SK-N-SH treated with all-trans-retinoic acid at 6 μM for 48 hours (cell line): ENCODE results near the gene EMC9.

Source experiments
- BACH2 ChIP-seq: fragments of 250-450 bp; sonication (Bioruptor Pico); IDR thresholded peaks from 2 replicates; pipeline ENCODE4 v1.9.0; 2021; ENCODE audit warnings: mild to moderate bottlenecking, borderline replicate concordance
- GLIS3 ChIP-seq: fragments of 250-450 bp; sonication (Bioruptor Pico); IDR thresholded peaks from 2 replicates; pipeline ENCODE4 v1.5.0; 2020; ENCODE audit warnings: mild to moderate bottlenecking, moderate library complexity
- ISL1 ChIP-seq: fragments of 250-450 bp; sonication (Bioruptor Pico); IDR thresholded peaks from 2 replicates; pipeline ENCODE4 v2.1.2; 2022; ENCODE audit warnings: mild to moderate bottlenecking, moderate library complexity
- SNAI2 ChIP-seq: fragments of 250-450 bp; sonication (Bioruptor Pico); IDR thresholded peaks from 2 replicates; pipeline ENCODE4 v1.5.0; 2020; ENCODE audit warnings: mild to moderate bottlenecking, moderate library complexity
- TCF4 ChIP-seq: fragments of 250-450 bp; sonication (Bioruptor Pico); IDR thresholded peaks from 2 replicates; pipeline ENCODE4 v1.8.0; 2021; ENCODE audit warnings: mild to moderate bottlenecking, moderate library complexity, borderline replicate concordance
- TSHZ2 ChIP-seq: fragments of 250-450 bp; sonication (Bioruptor Pico); IDR thresholded peaks from 2 replicates; pipeline ENCODE4 v1.5.0; 2020; ENCODE audit warnings: mild to moderate bottlenecking, moderate library complexity
- ZFP3 ChIP-seq: fragments of 250-450 bp; sonication (Bioruptor Pico); IDR thresholded peaks from 2 replicates; pipeline ENCODE4 v1.5.0; 2020; ENCODE audit warnings: mild to moderate bottlenecking, moderate library complexity
- ZNF565 ChIP-seq: fragments of 450-650 bp; formaldehyde crosslinking; conservative IDR thresholded peaks from 2 replicates; pipeline ENCODE4 v1.5.0; 2020; ENCODE audit warnings: low read depth, mild to moderate bottlenecking, moderate library complexity
- ZNF70 ChIP-seq: fragments of 450-650 bp; formaldehyde crosslinking; IDR thresholded peaks from 2 replicates; pipeline ENCODE4 v1.5.0; 2020; ENCODE audit warnings: mild to moderate bottlenecking, moderate library complexity
- ZNF8 ChIP-seq: fragments of 450-650 bp; formaldehyde crosslinking; IDR thresholded peaks from 2 replicates; pipeline ENCODE4 v1.5.0; 2020; ENCODE audit warnings: mild to moderate bottlenecking, moderate library complexity
- TF ChIP-seq, protein P1 (sequence below): fragments of 250-450 bp; sonication (Bioruptor Pico); IDR thresholded peaks from 2 replicates; pipeline ENCODE4 v1.5.1; 2020; ENCODE audit warnings: low read depth, mild to moderate bottlenecking, moderate library complexity
- TF ChIP-seq, protein P2 (sequence below): fragments of 250-450 bp; sonication (Bioruptor Pico); IDR thresholded peaks from 2 replicates; pipeline ENCODE4 v1.8.0; 2020; ENCODE audit warnings: mild to moderate bottlenecking, moderate library complexity, borderline replicate concordance

DNA sequence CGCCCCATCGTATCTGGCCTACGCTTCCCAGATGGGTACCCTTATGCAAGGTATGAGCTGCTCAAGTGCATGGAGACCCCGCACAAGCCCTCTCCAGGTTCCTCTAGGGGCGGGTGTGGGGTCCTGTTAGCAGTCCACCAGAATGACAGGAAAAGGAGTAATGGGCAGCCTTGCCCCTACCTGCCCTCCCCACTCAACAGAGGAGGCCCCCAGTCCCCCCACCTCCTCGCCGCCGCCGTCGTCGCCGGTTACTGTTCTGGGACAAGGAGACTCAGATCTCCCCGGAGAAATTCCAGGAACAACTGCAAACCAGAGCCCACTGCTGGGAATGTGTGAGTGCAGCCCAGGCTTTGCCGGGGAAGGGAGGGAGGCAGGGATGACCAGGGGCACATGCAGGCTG is 36.5 kb upstream of the EMC9 start:
- TF ChIP-seq ZNF70 (no peak), ZNF565 (no peak), TCF4 (CRISPR knock-in tag) (no peak), TSHZ2 (CRISPR knock-in tag) (no peak), BACH2 (no peak), ZFP3 (no peak), ZNF8 (CRISPR knock-in tag) (no peak), ISL1 (CRISPR knock-in tag) (no peak), SNAI2 (CRISPR knock-in tag) (no peak), GLIS3 (CRISPR knock-in tag) (no peak)
- TF ChIP-seq, protein P1, sequence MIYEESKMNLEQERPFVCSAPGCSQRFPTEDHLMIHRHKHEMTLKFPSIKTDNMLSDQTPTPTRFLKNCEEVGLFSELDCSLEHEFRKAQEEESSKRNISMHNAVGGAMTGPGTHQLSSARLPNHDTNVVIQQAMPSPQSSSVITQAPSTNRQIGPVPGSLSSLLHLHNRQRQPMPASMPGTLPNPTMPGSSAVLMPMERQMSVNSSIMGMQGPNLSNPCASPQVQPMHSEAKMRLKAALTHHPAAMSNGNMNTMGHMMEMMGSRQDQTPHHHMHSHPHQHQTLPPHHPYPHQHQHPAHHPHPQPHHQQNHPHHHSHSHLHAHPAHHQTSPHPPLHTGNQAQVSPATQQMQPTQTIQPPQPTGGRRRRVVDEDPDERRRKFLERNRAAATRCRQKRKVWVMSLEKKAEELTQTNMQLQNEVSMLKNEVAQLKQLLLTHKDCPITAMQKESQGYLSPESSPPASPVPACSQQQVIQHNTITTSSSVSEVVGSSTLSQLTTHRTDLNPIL (CRISPR knock-in tag) = no peak
- TF ChIP-seq, protein P2, sequence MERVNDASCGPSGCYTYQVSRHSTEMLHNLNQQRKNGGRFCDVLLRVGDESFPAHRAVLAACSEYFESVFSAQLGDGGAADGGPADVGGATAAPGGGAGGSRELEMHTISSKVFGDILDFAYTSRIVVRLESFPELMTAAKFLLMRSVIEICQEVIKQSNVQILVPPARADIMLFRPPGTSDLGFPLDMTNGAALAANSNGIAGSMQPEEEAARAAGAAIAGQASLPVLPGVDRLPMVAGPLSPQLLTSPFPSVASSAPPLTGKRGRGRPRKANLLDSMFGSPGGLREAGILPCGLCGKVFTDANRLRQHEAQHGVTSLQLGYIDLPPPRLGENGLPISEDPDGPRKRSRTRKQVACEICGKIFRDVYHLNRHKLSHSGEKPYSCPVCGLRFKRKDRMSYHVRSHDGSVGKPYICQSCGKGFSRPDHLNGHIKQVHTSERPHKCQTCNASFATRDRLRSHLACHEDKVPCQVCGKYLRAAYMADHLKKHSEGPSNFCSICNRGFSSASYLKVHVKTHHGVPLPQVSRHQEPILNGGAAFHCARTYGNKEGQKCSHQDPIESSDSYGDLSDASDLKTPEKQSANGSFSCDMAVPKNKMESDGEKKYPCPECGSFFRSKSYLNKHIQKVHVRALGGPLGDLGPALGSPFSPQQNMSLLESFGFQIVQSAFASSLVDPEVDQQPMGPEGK = no peak
